NCI-H1092 (cell line): ENCODE results near the gene MT1B.
"Not testable (repeated sequence)": the region's sequence is repeated elsewhere in the genome, so short reads cannot be mapped to it uniquely, and the experiment has no call there.

Experiments
- DNase-seq: peaks from one replicate; lab custom pipeline; 2025; lab: John Stamatoyannopoulos, UW

MT1B gene

DNA sequence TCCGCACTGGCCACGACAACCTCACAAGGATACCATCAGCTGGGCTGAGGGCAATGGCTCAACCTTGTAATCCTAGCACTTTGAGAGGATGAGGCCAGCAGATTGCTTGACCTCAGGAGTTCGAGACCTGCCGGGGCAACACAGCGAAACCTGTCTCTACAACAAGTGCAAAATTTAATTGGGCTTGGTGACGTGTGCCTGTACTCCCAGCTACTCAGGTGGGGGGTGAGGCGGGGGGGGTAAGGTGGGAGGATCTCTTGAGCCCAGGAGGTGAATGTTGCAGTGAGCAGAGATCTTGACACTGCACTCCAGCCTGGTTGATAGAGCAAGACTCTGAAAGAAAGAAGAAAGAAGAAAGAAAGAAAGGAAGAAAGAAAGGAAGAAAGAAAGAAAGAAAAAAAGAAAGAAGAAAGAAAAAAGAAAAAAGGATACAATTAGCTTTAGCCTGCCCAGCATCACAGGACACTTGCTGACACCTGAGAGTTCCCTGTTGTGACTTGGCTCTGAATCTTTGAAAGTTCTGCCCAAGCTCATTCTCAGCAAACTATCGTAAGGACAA, 31.3 kb upstream of the MT1B start:
- DNase-seq, result no peak

DNA sequence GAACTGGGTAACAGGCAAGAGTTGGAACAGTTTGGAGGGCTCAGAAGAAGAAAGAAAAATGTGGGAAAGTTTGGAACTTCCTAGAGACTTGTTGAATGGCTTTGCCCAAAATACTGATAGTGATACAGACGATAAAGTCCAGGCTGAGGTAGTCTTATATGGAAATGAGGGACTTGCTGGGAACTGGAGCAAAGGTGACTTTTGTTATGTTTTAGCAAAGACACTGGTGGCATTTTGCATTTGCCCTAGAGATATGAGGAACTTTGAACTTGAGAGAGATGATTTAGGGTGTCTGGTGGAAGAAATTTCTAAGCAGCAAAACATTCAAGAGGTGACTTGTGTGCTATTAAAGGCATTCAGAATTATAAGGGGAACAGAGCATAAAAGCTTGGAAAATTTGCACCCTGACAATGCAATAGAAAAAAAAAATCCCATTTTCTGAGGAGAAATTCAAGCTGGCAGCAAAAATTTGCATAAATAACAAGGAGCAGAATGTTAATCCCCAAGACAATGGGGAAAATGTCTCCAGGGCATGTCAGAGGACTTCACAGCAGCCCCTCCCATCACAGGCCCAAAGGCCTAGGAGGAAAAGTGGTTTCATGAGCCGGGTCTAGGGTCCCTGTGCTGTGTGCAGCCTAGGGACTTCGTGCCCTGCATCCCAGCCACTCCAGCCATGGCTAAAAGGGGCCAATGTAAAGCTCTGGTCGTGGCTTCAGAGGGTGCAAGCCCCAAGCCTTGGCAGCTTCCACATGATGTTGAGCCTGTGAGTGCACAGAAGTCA, 29.8 kb upstream of the MT1B start:
- DNase-seq, result not testable (repeated sequence)

DNA sequence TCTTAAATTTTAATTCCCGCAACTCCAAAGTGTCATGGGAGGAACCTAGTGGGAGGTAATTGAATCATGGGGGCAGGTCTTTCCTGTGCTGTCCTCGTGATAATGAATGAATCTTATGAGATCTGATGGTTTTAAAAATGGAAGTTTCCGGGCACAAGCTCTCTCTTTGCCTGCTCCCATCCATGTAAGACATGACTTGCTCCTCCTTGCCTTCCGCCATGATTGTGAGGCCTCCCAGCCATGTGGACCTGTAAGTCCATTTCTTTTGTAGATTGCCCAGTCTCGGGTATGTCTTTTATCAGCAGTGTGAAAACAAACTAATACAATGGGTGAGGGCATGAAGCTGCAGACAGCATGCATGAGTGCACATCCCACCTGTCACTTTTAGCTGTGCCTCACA, 28.5 kb upstream of the MT1B start:
- not testable (repeated sequence) for DNase-seq

DNA sequence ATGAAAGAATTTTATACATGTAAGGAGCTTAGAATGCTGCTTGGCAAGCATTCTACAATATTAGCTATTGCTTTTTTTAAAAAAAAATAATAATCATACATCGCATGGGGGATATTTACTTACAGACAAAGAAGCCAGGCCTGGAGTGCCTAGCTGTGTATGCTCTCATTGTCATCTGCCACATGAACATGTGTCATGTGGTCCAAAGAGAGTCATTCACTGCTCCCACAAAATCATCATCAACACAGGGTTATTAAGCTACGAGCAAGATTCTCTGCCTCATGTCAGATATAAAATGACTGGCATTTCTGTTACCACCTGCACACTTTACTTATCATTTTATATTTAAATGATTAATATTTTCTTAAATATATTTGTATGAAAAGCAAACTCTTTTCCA, 28.0 kb upstream of the MT1B start:
- DNase-seq, result no peak

DNA sequence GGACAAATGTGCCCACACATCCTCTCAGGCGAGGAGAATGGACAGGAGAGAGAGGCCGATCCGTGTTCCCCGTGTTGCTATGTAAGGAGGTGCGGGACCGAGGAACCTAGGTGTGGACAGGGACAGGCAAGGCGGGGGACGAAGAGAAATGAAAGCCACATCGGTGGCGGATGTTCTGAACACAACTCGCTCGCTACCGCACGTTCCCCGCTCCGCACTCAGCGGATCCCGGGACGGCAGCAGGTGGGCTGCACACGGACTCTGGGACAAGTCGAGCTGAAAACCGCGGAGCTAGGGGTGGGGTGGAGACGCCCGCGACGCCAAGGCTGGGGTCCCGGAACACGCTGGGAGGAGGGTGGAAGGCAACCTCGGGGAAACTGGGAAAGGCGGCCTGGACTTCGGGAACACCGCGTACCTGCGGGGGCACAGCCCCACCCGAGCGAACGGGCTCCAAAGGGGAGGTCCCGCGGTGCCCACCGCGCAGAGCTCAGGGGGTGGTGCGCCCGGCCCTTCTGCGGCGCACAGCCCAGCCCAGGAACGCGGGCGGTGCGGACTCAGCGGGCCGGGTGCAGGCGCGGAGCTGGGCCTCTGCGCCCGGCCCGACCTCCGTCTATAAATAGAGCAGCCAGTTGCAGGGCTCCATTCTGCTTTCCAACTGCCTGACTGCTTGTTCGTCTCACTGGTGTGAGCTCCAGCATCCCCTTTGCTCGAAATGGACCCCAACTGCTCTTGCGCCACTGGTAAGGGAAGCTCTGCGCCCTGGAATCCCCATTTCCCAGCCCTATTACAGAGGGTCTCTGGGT, 26.3 kb upstream of the MT1B start, which contains the start of gene MT1E:
MT1E (plus strand) TSS at position 642 of the 803 bp plus-strand sequence; CDS start at position 713, 71 bp downstream.
- DNase-seq, result no peak

DNA sequence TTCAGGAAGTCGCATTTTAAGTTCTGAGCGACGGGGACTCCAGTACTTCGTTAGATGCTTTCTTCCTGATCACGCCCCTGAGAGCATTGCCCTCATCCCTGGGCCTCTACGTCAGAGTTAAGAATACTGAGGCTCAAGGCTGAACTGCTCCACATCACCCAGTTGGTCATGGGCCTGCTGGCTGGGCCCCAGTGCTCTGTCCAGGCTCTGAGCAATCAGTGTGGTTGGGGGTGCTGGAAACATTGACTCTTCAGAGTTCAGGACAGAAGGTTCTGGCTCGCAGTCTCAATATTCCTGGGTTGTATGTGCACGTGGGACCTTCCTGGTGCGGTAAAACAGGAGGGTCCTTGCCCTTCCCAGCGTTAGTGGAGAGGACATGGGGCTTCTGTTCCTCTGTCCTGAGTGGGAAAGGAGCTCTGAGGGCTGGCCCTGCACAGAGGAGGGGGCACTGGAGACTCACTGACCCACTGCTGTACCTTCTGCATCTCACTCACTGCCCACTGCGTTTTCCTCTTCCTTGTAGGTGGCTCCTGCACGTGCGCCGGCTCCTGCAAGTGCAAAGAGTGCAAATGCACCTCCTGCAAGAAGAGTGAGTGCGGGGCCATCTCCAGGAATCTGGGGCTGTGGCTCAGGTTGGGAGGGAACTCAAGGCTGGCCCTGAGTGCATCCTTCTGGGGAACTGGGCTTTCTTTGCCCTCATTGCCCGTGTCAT, 25.6 kb upstream of the MT1B start:
- no peak for DNase-seq

DNA sequence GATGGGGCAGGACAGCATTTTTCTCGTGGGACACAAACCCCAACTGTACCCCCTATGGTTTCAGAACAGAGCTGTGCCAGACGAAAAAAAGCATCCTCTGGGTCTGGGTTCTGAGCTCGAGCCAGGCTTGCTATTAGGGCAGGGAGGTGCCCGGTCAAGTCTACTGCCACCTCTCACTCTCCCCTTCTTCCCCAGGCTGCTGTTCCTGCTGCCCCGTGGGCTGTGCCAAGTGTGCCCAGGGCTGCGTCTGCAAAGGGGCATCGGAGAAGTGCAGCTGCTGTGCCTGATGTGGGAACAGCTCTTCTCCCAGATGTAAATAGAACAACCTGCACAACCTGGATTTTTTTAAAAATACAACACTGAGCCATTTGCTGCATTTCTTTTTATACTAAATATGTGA, 25.0 kb upstream of the MT1B start:
- no peak for DNase-seq

DNA sequence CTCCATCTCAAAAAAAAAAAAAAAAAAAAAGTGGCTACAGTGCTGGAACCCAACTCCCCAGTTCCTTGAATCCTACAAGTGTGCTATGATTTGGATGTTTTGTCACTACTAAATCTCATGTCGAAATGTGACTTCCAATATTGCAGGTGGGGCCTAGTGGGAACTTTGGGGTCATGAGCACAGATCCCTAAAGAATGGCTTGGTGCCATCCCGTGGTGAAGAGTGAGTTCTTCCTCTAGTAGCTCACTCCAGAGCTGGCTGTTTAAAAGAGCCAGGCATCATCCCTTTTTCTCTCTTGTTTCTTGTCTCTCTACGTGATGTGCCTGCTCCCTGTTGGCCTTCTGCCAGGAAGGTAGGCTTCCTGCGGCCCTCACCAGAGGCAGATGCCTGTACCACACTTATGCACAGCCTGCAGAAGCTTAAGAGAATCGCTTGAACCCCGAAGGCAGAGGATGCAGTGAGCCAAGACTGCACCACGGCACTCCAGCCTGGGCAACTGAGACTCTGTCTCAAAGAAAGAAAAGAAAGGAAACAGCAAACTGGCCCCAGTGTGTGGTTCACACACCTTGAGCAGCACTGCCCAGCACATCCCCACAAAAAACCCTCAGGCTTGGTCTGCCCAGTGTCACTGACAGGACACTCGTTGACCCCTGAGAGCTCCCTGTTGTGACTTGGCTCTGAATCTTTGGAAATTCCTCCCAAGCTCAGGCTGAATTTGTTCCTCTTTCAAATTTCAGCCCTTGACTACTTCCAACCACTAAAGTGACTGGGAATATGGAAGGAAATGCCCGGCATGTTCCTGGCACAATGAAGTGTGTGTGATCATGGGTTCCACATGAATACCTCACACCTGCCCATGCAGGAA, 23.0 kb upstream of the MT1B start:
- DNase-seq, result no peak

DNA sequence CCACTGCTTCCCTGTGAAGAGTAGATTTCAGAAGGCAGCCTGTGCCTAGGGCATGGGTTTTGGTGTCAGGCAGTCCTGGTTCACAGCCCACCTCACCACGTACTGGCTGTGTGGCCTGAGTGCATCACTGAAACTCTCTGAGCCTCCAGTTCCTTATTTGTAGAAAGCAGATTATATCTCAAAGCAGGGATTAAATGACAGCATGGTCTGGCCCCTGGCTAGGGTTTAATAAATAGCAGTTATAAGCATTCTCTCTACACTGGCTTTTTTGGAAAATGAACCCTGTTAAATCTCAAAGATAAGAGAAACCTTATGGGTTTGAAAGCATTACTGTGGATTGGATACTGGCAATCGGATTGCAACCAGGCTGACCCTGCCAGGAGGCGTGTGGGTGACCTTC, 22.2 kb upstream of the MT1B start:
- no peak for DNase-seq

DNA sequence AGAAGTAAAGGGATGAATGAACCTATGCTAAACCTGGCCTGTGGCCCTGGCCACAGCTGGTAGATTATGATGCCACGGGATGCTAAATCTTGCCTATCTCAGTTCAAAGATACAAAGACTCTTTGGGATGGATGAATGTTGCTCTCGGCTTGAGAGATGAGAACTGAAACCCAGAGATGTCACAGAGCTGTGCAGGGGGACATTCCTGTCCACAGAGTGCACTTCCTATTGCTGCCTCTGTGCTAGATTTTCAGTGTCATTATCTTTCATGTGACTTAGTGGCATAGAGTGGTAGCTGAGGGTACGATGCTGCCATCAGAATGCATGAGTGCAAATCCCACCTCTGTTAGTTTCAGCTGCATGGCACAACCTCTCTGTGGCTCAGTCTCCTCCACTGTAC, 21.6 kb upstream of the MT1B start:
- DNase-seq, result no peak

DNA sequence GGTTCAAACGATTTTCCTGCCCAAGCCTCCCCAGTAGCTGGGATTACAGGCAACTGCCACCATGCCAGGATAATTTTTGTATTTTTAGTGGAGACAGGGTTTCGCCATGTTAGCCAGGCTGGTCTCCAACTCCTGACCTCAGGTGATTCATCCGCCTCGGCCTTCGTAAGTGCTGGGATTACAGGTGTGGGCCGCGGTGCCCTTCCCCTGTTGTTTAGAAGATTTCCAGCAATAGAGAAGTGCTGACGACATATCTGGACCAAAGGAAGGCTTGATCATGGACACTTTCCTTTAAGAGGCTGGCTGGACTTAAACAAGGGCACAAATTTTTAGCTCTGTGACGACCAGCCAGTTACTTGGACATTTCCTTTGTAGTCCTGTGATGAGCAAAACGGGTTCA, 20.5 kb upstream of the MT1B start:
- no peak for DNase-seq

DNA sequence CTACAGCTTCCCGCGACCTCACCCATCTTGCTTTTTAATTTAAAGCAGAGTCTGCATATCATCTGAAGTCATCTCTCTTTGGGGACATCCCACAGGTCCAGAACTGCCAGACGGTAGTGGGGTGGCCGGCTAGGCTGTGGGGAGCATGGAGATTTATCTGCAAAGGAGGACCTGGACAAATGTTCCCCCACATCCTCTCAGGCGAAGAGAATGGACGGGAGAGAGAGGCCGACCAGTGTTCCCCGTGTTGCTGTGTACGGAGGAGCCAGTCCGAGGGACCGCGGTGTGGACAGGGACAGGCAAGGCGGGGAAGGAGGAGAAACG, 19.9 kb upstream of the MT1B start:
- no peak for DNase-seq

DNA sequence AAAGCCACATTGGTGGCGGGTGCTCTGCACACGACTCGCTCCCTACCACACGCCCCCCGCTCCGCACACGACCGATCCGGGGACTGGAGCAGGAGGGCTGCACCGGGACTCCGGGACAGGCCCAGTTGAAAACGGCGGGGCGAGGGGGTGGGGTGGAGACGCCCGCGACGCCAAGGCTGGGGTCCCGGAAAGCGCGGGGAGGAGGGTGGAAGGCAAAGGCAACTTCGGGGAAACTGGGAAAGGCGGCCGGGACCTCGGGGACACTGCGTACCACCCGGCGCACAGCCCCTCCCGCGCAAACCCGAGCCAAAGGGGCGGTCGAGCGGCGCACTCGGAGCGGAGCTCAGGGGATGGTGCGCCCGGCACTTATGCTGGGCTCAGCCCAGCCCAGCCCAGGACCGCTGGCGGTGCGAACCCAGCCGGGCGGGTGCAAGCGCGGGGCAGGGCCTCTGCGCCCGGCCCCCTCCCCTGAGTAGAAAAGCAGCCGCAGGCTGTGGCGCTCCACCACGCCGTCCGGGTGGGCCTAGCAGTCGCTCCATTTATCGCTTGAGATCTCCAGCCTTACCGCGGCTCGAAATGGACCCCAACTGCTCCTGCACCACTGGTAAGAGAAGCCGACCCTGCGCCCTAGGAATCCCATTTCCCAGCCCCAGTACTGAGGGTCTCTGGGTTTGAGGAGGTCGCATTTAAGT, 19.4 kb upstream of the MT1B start, which contains the start of gene MT1M:
MT1M (plus strand) TSS at position 504 of the 692 bp plus-strand sequence; CDS start at position 577, 73 bp downstream.
- DNase-seq, result no peak

DNA sequence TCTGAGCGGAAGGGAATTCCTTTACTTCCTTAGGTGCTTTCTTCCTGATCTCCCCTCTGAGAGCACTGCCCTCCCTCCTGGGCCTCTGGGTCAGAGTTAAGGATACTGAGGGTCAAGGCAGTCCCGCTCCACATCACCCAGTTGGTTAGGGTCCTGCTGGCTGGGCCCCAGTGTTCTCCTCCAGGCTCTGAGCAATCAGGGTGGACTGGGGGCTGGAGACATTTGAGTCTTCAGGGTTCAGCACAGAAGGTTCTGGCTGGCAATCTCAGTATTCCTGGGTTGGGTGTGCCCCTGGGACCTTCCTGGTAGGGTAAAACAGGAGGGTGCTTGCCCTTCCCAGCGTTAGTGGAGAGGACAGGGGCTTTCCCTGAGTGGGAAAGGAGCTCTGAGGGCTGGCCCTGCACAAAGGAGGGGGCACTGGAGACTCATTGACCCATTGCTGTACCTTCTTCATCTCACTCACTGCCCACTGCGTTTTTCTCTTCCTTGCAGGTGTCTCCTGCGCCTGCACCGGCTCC, 18.8 kb upstream of the MT1B start:
- DNase-seq, result no peak

DNA sequence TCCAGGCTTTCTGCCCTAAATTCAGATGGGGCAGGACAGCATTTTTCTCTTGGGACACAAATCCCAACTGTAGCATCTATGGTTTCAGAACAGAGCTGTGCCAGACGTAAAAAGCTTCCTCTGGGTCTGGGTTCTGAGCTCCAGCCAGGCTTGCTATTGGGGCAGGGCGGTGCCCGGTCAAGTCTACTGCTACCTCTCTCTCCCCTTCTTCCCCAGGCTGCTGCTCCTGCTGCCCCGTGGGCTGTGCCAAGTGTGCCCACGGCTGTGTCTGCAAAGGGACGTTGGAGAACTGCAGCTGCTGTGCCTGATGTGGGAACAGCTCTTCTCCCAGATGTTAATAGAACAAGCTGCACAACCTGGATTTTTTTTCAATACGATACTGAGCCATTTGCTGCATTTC, 18.2 kb upstream of the MT1B start:
- DNase-seq, result no peak

DNA sequence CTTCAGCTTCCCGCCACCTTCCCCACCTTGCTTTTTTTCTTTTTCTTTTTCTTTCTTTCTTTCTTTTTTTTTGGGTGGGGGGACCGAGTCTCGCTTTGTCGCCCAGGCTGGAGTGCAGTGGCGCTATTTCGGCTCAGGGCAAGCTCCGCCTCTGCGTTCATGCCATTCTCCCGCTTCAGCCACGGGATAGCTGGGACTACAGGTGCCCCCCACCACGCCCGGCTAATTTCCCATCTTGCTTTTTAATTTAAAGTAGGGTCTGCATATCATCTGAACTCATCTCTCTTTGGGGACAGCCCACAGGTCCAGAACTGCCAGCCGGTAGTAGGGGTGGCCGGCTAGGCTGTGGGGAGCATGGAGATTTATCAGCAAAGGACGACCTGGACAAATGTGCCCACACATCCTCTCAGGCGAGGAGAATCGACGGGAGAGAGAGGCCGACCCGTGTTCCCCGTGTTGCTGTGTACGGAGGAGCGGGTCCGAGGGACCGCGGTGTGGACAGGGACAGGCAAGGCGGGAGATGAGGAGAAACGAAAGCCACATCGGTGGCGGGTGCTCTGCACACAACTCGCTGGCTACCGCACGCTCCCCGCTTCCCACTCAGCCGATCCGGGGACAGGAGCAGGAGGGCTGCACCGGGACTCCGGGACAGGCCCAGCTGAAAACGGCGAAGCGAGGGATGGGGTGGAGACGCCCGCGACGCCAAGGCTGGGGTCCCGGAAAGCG, 16.8 kb upstream of the MT1B start:
- DNase-seq, result no peak

DNA sequence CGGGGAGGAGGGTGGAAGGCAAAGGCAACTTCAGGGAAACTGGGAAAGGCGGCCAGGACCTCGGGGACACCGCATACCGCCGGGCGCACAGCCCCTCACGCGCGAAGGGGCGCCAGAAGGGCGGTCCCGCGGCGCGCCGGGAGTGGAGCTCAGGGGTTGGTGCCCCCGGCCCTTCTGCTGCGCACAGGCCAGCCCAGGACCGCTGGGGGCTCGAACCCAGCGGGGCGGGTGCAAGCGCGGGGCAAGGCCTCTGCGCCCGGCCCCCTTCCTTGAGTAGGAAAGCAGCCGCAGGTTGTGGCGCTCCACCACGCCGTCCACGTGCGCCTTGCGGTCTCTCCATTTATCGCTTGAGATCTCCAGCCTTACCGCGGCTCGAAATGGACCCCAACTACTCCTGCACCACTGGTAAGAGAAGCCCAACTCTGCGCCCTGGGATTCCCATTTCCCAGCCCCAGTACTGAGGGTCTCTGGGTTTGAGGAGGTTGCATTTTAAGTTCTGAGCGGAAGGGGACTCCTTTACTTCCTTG, 16.2 kb upstream of the MT1B start:
- no peak for DNase-seq

DNA sequence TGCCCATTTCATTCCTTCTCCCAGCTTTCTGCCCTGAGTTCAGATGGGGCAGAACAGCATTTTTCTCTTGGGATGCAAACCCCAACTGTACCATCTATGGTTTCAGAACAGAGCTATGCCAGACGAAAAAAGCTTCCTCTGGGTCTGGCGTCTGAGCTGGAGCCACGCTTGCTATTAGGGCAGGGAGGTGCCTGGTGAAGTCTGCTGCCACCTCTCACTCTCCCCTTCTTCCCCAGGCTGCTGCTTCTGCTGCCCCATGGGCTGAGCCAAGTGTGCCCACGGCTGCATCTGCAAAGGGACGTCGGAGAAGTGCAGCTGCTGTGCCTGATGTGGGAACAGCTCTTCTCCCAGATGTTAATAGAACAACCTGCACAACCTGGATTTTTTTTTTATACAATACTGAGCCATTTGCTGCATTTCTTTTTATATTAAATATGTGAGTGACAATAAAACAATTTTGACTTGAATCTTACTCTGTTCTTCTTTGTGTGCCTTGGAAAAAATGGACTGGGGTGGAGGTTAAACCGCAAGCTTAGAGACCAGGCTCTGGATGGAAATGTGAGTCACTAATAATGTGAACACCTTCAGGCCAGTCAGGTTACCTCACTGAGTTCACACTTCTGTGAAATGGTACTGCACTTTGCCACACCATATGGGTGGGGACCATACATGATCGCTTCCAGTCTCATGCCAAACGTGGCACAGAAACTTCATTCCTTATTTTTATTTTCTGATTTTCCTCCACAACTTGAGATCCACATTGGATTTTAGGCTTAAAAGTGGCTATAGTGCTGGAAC, 14.9 kb upstream of the MT1B start:
- DNase-seq, result no peak
